NCI-H2171 treated with DMSO at 0.1 percent for 48 hours (cell line): ENCODE data around the gene TUBGCP3.
"Not testable (repeated sequence)": the region's sequence is repeated elsewhere in the genome, so short reads cannot be mapped to it uniquely, and the experiment has no call there.

ENCODE experiments used
- DNase-seq: peaks from one replicate; lab custom pipeline; 2025; lab: John Stamatoyannopoulos, UW

TUBGCP3 gene, protein sequence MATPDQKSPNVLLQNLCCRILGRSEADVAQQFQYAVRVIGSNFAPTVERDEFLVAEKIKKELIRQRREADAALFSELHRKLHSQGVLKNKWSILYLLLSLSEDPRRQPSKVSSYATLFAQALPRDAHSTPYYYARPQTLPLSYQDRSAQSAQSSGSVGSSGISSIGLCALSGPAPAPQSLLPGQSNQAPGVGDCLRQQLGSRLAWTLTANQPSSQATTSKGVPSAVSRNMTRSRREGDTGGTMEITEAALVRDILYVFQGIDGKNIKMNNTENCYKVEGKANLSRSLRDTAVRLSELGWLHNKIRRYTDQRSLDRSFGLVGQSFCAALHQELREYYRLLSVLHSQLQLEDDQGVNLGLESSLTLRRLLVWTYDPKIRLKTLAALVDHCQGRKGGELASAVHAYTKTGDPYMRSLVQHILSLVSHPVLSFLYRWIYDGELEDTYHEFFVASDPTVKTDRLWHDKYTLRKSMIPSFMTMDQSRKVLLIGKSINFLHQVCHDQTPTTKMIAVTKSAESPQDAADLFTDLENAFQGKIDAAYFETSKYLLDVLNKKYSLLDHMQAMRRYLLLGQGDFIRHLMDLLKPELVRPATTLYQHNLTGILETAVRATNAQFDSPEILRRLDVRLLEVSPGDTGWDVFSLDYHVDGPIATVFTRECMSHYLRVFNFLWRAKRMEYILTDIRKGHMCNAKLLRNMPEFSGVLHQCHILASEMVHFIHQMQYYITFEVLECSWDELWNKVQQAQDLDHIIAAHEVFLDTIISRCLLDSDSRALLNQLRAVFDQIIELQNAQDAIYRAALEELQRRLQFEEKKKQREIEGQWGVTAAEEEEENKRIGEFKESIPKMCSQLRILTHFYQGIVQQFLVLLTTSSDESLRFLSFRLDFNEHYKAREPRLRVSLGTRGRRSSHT

DNA sequence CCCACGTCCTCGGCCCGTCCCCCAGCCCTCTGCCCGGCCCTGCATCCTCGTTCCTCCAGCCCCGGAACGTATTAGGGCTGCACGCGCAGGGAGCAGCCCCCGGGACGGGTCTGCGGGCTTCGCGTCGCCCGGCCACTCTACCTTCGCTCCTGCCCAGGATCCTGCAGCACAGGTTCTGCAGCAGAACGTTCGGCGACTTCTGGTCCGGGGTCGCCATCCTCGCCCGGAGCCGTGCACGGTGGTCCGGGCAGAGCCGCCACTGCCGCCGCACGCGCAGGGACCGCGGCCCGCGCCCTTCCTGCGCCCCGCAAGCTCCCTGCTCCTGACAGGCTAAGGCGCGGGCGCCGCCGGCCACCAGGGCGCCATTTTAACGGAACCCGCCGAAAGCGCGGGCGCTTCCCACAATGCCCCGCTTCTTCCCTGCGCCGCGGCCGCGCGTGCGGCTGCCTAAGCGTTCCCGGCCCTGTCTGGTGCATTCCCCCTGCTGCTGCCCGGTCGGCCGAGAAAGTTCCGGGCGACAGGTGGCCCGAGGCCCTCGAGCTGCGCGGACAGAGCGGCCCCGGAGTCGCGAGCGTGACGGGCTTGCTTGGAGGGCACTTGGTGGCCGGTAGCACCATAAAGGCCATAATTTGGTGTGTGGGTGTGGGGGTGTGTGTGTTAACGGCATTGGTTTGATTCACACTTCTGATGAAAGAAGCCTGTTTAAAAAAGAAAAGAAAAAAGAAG lies at the start of gene TUBGCP3:
Gene TUBGCP3 (minus strand): TSS at position 390 of the 726 bp plus-strand sequence. CDS start 173 bp downstream, at position 217.
- DNase-seq: peak; percentile 86

DNA sequence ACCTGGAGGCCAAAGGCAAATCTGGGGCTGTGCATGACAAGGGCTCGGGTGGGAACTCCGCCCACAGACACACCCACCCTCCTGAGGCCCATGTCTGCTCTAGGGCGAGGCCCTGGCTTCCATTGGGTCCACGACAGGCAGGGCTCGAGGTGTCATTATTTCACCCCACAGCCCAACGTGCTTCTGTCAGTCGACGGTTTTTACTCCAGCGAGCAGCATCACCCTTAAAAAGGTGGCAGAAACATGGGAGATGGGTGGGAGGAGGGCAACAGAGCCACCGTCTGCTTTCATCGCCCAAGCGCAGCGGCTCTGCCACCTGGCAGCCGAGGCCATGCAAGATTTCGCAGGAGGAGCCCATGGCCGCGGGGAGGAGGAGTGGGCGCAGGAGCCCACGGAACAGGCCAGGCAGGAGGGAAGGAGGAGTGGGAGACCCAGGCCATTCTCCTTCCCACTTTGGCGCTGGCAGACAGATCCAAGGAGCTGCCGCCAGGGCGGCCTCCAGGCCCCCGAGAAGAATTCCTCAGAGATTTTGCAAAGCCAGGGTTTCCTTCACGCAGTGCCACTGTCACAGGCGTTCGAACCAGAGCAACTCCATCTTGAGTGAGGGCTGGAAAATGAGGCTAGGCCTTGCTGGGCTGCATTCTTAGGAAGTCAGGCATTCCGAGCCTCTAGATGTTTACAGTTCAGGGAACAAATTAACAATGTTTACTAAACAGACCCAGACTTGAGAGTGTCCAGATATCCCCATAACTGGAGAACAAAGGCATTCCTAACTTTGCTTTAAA lies 49.3 kb upstream of the TUBGCP3 start:
- no peak for DNase-seq

DNA sequence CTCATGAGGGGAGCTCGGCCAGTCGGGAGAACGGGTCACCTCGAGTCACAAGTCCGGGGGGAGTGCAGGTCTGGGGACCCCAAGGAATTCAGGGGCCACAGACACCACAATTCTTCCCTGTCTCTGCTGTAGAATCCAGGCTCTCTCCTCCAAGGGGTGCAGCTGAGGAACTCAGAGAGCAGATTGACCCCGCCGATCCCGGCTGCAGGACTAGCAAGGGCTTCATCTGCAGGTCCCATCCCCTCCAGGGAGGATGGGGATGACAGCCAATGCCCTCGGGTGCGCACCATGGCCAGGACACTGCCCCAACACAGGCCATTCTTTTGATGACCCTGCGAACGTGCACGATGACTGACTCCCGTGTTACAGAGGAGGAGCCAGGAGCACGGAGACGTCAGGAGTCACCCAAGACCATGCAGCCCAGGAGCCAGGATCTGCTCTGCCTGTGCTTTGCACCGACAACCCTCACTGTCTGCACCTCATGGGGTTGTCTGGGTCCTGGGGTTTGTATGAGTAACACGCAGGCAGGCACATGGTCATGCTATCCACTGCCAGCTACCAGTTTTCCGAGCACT lies 48.5 kb upstream of the TUBGCP3 start:
- no peak for DNase-seq

DNA sequence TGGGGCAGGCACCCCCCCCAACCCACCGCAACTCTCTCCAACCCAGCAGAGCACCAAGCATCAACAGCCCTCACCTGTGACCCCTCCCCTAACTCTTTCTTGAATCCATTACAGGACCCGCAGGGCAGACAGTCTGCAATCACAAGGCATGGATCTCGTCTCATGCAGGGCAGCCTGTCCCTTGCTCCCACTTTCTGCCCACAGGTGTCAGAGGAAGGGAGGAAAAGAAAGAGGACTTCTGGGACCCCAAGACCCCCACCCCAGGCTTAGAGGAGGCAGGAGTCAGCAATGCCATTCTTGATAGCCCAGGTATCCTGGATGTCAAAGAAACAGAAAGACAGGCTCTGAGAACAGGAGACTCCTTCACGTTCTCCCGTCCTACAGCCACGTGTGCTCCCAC lies 47.4 kb upstream of the TUBGCP3 start:
- no peak for DNase-seq

DNA sequence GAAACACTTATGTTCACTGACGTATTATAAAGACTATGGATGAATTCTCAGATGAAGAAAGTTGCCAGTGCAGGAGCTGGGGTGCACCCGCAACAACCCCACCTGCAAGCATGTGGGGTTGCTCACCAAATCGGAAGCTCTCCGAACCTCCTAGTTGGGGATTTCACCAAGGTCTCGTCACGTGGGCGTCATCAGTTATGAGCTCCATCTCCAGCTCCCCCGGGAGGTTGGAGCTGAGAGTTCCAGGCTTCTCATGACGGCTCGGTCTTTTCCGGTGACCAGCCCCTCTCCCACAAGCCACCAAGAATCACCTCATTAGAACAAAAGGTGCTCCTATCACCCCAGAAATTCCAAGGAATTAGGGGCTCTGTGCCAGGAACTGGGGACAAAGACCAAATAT lies 46.1 kb upstream of the TUBGCP3 start:
- no peak for DNase-seq

DNA sequence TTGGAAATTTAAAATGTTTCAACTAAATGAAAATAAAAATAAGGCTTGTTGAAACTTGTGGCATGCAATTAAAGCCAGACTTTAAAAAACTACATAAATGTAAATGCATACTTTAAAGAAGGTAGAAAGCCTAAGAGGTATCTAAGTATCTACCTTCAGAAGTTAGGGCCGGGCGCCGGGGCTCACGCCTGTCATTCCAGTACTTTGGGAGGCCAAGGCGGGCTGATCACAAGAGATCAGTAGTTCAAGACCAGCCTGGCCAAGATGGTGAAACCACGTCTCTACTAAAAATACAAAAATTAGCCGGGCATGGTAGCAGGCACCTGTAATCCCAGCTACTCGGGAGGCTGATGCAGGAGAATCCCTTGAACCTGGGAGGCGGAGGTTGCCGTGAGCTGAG lies 42.3 kb upstream of the TUBGCP3 start:
- DNase-seq: not testable (repeated sequence)

DNA sequence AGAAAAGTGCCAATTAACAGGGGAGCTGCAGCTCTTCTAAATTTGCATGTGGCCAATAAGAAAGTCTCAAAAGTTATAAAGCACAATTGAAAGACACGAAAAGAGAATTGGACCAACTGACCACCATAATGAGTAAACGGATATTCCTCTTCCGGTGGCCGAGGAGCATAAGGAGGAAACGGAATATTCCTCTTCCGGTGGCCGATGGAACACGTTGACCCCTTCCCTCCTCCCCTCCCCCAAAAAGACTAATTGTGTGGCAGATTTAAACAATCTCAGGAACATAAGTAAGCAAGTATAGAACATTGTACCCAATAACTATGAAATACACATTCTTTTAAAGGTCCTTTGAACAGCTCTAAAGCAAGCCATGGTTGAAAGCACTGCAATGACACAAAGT lies 41.2 kb upstream of the TUBGCP3 start:
- DNase-seq: no peak

DNA sequence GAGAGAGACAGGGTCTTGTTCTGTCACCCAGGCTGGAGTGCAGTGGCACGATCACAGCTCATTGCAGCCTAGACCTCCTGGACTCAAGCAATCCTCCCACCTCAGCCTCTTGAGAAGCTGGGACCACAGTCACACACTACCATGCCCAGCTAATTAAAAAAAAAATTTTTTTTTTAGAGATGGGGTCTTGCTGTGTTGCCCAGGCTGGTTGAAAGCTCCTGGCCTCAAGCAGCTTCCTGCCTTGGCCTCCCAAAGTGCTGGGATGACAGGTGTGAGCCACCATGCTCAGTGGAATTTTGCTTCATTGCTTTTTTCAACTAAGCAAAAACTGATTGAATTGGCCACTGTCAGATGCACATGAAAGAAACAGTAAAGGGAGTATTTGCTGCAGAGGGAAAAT lies 39.7 kb upstream of the TUBGCP3 start:
- DNase-seq: not testable (repeated sequence)

DNA sequence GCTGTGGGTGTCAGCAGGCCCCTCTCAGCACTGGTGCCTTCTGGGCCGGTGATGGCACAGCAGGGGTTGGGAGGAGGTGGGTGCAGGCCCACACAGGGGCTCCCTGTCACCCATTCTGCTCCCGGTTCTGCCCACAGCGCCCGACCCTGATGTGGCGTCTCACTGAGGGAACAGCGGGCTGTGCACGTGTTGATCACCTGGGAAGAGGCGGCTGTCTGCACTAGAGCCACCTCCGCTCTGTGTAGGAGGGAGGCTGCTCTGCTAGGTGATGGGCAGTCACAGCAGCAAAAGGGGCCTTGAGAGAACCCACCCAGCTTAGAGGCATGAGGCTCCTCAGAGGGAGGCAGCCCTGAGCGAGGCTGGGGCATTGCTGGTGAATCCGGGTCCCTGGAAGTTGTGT lies 39.2 kb upstream of the TUBGCP3 start:
- no peak for DNase-seq

DNA sequence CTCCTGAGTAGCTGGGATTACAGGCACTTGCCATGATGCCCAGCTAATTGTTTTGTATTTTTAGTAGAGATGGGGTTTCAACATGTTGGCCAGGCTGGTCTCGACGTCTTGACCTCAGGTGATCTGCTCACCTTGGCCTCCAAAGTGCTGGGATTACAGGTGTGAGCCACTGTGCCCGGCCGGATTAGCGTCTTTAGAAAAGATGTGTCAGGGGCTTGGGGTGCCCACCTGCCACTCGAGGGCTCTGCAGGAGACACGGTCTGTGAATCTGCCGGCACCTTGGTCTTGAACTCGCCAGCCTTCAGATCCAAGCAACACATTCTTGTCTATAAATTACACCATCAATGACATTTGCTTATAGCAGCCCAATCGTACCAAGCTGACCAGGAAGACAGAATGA lies 38.8 kb upstream of the TUBGCP3 start:
- no peak for DNase-seq

DNA sequence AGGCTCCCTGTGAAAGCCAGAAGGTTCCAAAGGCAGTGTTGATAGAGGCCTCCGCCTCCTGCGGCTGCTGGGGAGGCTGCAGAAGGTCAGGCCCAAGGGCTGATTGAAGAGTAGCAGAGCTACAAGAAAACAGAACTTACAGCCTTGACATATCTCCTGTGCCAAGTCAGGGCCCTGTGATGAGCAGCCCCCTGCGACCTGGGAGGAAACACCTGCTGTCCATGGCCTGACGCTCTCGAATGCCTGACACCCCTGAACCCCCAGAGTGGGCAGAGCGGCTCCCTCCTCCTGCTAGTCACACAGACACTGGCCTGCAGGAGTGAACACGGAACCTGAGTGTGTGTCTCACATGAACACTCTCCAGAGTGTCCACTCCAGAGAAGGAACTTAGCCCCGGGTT lies 38.2 kb upstream of the TUBGCP3 start:
- no peak for DNase-seq

DNA sequence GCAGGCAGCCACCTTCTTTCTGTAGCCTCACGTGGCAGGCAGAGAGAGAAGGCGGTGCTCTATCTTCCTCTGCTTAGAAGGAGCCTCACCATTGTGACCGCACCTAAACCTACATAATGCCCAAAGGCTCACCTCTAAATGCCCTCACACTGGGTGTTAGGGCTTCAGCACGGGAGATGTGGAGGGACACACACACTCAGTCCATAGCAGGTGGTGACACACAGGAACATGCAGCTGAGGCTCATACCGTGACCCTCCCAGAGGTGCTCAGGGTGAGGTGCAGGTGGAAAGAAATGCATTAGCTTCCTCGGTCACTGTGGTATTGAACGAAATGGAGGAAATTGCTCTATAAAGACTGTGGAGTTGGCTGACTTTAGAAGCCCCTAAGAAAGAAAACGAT lies 37.7 kb upstream of the TUBGCP3 start:
- DNase-seq: no peak

DNA sequence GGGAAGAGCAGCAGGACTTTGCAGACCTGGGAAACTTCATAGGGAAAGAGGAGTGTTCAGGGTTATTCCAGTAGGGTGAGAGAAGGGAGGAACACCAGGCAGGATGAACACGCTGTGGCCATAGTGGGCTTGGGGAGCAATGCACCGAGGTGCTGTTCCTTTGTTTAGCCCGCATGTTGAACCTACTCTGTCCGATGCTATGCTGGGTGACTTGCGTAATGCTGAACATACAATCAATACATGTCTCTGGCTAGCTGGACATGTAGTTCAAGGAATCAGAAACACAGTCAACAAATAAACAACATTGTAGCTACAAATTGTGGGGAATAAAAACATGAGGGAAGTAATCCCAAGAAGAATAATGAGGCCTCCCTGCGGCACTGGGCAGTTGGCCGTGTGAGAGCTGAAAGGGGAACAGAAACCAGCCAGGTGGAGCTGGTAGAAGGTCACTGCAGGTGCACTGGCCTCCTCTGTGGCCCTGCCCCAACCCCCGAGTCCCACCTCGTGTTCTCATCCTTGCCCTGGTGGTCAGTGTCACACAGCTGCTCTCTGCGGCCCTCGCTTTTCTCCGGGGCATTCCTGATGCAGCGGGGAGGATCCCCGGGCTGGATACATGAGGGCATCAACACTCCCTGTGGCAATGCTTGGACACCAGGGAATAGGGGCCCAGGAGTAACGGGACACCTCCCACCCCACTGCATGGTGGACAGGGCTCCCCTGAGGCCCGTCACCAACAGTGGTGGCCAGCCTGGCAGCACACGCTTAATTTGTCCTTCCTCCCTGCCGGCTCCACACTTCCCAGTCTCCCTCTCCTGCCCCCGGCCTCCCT lies 36.9 kb upstream of the TUBGCP3 start:
- DNase-seq: no peak

DNA sequence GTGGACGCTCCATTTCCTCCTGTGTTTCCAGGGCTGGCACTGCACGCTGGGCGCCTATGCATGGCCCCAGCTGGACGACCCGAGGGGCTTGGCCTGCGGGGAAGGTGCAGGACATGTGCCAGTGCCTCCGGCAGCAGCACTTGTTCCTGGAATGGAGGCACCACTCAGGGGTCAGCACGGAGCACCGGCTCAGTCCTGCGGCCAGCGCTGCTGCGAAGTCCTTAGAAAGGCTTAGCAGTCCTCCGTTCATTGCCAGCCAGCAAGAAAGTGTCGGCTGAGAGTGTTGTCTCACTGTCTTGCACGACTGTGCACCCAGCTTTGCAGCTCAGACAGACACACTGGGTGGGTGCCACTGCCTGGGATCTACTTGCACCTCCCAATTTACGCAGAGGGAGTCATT lies 36.1 kb upstream of the TUBGCP3 start:
- no peak for DNase-seq

DNA sequence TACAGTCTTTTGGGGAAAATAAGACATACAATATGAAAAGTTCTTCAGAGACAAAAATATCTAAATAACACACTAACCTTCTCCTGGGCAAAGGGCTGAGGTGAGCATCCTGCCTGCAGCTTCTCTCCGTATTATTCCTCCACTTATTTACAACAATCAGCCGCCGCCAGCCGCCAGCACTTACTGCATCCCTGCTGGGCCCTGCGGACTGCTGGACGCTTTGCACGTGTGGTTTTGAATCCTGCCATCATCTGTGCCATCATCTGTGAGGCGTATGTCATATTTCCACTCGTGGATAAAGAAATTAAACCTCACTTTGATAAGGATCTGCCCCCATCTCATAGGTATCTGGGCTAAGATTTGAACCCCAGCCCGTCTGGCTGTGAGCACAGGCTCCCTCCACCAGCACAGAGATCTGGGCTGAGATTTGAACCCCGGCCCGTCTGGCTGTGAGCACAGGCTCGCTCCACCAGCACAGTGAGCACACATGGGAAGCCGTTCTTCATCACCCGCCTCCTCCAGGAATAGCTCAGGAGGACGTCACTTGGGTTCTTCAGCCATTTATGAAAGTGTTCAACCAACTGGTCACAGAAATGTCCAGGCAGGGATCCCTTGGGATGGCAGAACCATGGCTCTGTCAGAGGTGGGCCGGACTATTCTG lies 35.2 kb upstream of the TUBGCP3 start:
- DNase-seq: no peak

DNA sequence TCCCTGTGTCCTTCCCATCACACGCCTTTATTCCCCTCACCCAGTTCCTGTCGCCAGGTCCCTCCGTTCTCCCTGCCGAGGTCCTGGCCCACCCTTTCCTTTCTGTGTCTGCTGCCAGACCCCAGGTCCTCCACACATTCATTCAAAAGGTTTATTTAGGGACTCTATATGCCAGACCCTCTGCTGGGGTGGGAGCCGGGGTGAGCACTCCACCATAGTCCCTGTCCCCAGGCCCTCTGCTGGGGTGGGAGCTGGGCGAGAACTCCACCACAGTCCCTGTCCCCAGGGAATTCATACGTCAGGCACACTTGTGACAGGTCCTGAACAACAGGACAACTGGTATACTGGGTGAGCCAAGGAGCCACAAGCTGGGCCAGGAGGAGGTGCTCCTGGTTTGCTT lies 34.4 kb upstream of the TUBGCP3 start:
- DNase-seq: no peak

DNA sequence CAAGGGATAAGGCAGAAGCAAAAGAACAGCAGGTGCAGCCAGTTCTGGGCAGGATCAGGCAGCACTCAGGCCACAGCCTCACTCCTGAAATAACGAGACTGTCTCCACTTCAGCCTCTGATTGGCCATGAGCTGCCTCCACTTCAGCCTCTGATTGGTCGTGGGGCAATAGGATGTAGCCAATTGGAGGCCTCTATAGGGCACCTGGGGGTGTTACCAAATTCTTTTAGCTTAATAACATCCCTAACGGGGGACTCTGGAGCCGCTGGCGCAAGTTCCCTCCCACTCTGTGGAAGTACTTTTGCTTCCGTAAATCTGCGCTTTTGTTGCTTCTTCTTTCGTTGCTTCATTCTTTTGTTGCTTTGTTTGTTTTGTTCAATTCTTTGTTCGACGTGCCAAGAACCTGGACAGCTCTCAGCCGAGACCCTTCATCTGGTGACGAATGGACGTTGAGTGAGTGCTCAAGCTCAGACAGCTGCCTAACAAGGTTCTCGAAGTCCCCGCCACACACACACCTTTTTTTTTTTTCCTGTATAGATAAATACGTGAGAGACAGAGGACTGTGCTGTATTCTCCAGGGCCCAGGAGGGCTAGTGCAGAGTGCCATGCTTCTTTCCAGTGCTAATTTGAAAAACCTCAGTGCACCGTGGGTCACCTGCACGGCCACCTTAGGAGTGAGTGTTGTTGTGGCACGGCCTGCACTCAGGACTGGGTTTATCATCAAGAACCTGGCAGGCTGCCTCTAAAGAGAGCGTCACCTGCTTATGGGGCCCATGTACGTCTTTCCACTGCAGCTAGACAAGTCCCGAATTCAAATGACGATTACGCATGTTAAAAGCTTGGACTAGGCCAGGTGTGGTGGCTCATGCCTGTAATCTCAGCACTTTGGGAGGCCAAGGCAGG lies 32.0 kb upstream of the TUBGCP3 start:
- peak; percentile 87 for DNase-seq

DNA sequence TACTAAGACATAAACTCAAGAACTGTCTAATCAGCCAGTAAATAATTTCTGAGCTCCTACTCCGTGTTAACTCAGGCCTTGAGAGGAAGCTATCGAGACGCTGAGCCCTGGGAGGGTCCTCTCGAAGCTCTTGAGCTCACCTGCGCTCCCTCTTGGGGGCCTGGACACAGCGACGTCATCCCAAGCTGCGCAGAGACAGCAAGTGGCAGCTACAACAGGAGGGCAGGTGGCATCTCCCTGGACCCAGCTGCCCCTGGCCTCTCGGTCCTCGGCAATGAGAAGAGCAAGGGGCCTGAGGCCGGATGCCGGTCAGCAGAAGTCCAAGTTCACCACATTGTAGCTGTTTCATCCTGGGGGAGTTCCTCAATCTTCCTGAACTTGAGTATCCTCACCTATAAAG lies 30.5 kb upstream of the TUBGCP3 start:
- no peak for DNase-seq
